T follicular helper cell (primary cell): Measurements from ENCODE around the gene HP1BP3.

Experiments
- DNase-seq: peaks from one replicate; pipeline ENCODE4 v3.0.0-alpha.2; 2020; ENCODE audit warnings: low read depth

HP1BP3 gene

DNA sequence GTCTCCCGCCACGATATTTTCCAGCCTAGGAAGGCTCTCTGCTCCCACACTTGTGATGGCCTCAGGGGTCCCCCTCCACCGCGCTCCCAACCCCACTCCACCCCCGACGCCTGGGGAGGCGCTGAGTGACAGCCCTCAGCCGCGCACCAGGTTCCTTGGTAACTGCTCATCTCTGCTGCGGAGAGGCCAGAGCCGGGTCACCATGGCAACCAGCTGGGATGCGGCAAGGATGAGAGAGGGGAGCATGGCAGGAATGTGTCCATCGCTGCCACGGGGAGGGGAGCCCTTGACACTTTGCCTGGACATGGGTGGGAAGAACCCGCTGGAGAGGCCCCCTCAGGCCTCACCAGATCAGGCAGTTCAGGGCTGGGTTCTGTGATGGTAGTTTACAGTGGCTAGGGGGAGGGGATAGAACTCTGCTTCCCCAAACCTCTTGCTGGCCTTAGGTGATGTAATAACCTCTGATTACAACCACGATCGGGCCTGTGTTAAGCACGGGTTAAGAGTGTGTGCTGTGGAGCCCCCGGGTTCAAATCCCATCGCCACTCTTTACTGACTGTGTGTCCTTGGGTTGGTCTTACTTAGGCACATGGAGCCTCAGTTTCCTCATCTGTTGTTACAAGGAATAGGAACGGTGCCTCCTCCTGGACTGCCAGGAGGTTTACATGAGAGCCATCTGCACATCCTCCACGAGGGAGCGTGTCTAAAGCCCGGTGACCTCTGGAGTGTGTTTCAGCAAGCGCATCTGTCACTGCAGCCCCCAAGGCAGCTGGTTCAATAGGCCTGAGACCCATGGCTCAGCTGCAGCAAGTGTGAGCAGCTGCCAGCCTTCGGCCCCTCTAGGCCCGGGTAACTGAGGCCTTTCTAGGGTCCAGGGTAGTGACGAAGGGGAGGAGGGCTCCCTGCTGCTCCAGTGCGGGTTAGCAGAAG is 75.6 kb downstream of the HP1BP3 start:
- DNase-seq = no peak

DNA sequence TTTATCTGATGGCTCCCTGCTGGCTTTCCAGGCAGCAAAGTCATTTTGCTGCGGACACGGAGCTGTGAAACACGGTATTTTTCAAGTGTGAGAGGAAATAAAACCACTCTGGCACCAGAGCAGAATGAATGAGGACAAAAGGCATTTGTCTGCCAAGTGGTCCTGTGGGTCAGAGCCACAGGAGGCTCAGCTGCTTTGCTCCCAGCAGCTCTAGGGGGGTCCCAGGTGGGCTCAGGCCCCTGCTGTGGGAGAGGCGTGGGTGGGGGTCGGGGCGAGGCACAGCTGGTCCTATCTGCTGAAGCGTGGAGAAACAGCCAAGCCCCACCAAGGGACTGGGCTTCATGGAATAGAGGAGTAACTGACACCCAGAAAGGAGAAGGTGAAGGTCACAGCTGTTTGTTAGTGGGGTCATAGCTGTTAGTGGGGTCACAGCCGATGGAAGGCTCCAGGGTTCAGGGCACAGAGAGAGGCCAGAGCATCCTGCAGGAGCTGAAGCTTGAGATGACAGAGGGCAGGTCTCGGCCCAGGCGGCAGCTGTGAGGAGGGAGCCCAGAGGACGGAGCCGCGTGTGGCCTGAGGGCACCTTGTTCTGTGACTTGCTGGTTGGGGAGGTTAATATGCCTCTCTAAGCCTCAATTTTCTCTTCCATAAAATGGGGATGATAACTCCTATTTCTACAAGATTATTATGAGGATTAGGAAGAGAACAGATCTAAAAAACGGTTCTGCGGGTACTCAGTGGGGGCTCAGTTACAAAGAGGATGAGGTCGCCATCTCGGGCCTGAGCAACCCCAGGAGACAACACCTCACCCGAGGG is 76.4 kb downstream of the HP1BP3 start:
- no peak for DNase-seq

DNA sequence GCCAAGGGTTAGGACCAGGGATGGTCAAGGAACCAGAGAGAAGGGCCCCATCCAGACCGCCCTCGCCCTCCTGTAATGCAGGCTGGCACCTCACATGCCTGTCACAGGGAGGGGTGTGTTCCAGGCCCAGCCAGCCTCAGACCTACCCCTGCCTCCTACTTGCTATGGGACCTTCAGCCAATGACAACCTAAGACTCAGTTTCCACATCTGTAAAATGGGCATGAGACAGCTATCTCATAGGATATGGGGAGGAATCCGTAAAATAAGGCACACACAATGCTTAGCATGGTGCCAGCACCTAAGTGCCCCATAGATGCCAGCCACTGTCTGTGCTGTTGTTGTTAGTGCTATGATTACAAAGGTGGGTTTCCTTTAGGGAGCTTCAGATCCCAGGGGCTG is 77.2 kb downstream of the HP1BP3 start:
- DNase-seq = no peak

DNA sequence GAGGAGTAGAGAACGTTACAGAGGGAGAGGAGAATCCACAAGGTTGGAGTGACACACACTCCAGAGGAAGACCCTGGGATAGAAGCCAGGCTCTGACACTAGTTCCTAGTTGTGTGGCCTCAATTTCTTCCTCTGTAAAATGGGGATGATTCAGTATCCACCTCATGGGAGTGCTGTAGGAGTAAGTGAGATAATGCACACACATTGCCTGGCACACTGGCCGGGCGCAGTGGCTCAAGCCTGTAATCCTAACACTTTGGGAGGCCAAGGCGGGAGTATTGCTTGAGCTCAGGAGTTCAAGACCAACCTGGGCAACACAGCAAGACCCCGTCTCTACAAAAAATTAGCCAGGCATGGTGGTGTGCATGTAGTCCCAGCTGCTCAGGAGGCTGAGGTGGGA is 78.2 kb downstream of the HP1BP3 start:
- DNase-seq = no peak

DNA sequence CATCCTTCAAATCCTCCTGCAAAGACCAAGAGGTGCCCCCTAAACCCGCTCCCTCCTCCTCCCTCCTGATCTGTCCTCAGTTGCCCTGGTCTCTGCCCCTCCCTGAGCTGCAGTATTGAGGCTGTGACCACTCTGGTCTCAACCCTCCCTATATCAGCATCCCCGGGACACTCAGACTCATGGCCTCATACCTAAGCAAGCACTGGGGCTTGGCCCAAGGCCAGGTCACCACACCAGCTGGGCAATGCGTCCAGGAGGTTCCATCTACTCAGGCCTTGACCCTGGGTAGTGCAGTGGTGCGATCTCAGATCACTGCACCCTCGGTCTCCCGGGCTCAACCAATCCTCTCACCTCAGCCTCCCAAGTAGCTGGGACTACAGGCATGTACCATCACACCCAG is 79.0 kb downstream of the HP1BP3 start:
- no peak for DNase-seq

- no peak for DNase-seq
Observed at GRCh38 chr1:20706841-20707240, 80.3 kb downstream of the HP1BP3 start.

DNA sequence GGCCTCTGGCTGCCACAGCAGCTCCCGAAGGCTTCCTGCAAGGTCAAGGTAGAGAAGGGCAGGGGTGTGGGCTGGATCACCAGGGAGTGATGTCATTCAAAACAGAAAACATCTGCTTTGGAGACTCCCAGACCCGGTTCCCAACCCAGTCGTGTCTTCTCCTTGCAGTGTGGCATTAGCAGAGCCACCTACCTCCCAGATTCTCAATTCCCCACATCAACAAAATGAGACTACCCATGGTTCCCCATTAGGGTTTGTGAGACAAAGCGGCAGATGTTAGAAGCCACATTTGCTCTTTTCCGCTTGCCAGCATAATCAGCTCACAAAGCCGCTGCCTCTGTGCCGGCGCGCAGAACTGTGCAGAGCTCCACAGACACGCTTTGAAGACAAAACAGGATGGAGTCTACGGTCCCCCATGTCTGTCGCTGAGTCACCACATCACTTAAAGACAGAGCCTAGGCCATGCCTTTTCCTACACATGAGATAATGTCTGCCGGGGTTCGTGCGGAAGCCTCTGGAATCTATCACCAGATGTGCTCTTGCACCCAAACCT is 81.8 kb downstream of the HP1BP3 start:
- no peak for DNase-seq

DNA sequence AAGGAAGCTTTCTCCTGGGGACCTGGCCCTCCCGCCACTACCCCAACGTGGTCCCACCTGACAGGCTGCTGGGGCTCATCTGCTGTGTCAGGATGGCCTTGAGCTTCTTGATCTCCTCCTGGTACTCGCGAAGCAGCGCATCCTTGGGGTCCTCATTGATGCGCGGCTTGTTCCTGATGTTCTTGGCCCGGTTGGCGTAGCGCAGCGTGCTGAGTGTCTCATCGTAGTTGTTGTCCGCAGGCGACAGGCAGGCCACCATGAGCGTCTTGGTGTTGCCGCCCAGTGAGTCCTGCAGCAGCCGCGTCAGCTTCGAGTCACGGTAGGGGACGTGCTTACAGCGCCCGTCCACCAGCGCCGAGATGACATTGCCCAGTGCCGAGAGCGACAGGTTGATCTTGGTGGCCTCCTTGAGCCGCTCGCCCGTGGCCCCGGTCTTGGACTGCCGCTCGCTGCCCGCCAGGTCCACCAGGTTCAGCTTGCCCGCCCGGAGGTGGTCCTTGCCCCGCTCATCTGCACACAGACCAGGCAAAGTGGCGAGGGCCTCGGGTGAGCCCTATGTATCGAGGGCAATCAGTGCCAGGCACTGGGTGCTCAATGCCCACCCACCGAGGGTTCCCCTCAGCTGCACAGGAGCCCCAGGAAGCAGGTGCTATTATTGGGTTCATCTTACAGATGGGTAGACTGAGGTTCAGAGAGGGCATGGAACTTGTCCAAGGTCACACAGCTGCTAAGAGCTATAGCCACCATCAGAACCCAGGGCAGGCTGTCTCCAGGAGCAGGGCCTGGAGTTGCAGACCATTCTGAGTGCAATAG is 82.5 kb downstream of the HP1BP3 start:
- DNase-seq = no peak

GRCh38 chr1:20703124-20703756 is 83.9 kb downstream of the HP1BP3 start:
- DNase-seq = no peak

GRCh38 chr1:20702416-20702815 is 84.7 kb downstream of the HP1BP3 start:
- no peak for DNase-seq

- no peak for DNase-seq
Observed at GRCh38 chr1:20701847-20702246, 85.3 kb downstream of the HP1BP3 start.

- DNase-seq = no peak
Observed at GRCh38 chr1:20701446-20701845, 85.7 kb downstream of the HP1BP3 start.

- no peak for DNase-seq
Observed at GRCh38 chr1:20700636-20701215, 86.4 kb downstream of the HP1BP3 start.

DNA sequence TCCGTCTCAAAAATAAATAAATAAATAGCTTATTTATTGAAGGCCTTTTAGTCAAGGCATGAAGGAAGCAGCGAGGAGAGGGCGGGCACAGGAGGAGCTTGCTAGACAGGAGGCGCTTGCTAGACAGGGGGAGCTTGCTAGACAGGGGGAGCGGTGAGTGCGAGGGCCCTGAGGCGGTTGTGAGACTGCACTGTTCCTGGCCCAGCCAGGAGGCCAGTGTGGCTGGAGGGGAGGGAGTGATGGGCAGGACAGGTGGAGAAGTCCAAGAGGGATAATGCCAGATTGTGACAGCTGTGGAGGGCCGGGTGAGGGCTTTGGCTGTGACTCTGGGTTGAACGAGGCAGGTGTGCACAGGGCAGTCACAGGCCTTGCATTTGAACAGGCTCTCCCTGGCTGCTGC is 87.5 kb downstream of the HP1BP3 start:
- DNase-seq = no peak

DNA sequence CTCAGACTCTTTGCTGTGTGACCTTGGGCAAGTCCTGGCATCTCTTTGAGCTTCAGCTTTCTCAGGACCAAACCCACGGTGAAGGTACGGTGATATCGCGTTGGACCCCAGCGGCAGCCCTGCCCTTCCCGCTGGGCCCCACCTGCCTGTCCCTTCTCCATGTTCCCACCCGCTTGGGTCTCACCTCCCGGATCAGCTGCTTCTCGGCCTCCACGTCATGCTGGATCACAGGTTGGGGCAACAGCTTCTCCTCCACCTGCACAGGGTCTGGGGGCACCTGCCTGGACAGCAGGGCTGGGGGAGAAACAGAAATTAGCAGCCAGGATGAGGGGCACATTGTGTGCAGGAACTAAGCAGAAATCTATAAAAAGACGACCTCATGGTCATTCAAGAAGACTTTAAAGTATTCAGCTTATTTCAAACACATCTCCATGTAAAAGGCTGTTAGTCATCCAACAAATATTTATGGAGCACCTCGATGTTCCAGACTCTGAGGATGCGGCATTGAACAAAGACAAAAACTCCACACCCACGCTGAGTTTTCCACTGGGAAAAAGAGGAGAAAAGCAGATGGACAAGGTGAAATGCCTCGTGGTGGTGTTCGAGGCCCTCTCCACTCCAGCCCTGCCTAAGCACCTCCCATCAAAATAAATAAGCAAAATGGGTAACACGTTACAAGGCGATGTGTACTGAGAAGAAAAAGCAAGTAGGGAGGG is 88.8 kb downstream of the HP1BP3 start:
- no peak for DNase-seq

GRCh38 chr1:20697563-20697962 is 89.5 kb downstream of the HP1BP3 start:
- DNase-seq = no peak

DNA sequence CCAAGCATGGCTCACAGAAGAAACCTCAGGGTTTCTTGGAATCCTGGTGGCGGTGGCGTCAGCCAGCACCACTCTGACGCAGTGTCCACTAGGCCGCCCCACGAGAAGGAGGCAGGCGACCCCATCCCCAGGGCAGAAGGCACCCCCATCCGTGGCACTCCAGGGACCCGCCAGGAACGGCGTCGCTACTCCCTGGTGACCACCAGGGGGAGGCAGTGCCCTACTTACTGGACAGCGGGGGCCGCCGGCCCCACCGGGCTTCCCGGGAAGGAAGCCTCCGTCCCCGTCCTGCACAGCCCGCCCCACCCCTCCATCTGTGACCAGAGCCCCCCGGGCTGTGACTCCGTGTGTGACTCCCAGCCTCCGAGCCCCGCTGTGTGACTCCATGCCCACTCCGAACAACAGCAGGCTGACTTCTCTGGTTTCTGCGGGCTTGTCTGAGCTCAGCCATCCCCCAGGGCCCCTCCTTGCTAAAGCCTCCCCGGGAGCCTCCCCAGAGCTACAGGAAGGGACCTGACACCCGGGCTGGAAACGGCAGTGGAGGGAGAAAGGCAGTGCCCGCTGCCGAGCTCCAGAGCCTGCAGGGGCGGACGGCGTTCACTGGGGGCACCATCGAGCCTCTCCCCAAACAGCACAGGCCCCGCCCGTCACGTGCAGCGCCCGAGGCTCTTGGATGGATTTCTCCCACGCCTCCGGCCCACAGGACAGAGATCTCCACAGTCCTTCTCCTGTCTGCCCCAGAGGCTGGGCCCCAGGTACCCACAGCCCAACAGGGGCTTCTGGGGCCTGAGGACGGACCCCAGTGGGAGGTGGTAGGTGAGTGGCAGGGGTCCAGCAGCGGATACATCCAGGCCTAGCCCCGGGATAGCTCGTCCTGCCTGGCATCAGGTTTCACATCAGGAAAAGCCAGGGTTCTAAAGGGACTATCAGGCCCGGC is 90.4 kb downstream of the HP1BP3 start:
- peak; percentile 52 for DNase-seq

- DNase-seq = no peak
Observed at GRCh38 chr1:20695515-20695914, 91.6 kb downstream of the HP1BP3 start.

DNA sequence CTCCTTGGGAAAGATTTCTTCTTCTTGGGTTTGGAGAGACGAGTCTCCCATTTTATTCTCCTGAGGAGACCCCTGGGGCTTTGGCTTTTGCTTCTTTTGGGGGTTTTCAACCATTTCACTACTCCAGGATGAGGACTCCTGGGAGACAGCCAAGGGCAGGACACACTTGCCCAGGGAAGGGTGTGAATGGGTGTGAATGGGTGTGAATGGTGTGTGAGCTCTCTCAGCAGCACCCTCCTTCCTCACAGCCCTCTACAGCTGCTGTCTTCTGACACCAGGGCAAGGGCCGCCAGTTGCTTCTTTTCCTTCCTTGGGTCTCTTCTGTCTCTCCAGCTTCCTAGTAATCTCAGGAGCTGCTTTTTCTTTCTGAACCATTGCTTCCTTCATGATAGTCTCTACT is 93.5 kb downstream of the HP1BP3 start:
- DNase-seq = no peak
